Panc1 (cell line): ENCODE data around the gene ADAMTSL3. TPM values are rescaled to one million over a fixed set of nuclear protein-coding genes. Genes with fewer than 3 reads are reported as not detected.

ENCODE experiments used
- ATAC-seq: fragments of 200-7000 bp; cut with Tn5 transposase; 2 replicates; pipeline ENCODE4 v1.9.1; 2020; ENCODE audit warnings: mild to moderate bottlenecking, moderate library complexity
- BruUV-seq: library from RNA; stranded (reverse); fragments of 400-500 nt; replicated peaks from 2 replicates; lab custom pipeline; 2021; lab: Mats Ljungman, UMichigan
- CTCF ChIA-PET: fragments of 300-600 bp; sonication (Branson Sonifier 250); formaldehyde crosslinking; loops from one replicate; lab custom pipeline; 2022; ENCODE audit warnings: antibody characterized with exemption; lab: Charles Lee
- POLR2A ChIA-PET: fragments of 300-600 bp; sonication (Branson Sonifier 250); formaldehyde crosslinking; loops from one replicate; lab custom pipeline; 2022; ENCODE audit warnings: antibody characterized with exemption; lab: Charles Lee
- DNase-seq: peaks from one replicate; pipeline ENCODE4 v3.0.0-alpha.2; 2010; ENCODE audit warnings: low read depth, low spot score
- H3K27ac ChIP-seq: 2 replicates; pipeline ENCODE4 v1.5.1; 2011; ENCODE audit warnings: mild to moderate bottlenecking, low read length, inconsistent platforms
- H3K27me3 ChIP-seq: fragments of 200-500 bp; sonication (Bioruptor generic); 2 replicates; pipeline ENCODE4 v1.6.0; 2014; ENCODE audit warnings: low read length, inconsistent platforms; ENCODE audit not compliant: control insufficient read depth, insufficient read depth
- H3K36me3 ChIP-seq: fragments of 200-500 bp; sonication (Bioruptor generic); 2 replicates; pipeline ENCODE4 v1.5.1; 2014; ENCODE audit warnings: inconsistent platforms, mild to moderate bottlenecking, low read length, moderate library complexity; ENCODE audit not compliant: control insufficient read depth, insufficient read depth
- H3K4me1 ChIP-seq: 2 replicates; pipeline ENCODE4 v1.5.1; 2011; ENCODE audit warnings: inconsistent platforms, mild to moderate bottlenecking, low read length, moderate library complexity; ENCODE audit not compliant: control insufficient read depth, insufficient read depth
- H3K4me3 ChIP-seq, 2 experiments: 2 replicates each; pipeline ENCODE4 v1.5.1; 2011 to 2012; ENCODE audit warnings: low read depth in 2 of 2, low read length in 2 of 2, mild to moderate bottlenecking in 2 of 2, inconsistent platforms in 1 of 2, moderate library complexity in 1 of 2
- H3K9me3 ChIP-seq: fragments of 200-500 bp; sonication (Bioruptor generic); 2 replicates; pipeline ENCODE4 v1.5.1; 2014; ENCODE audit warnings: low read depth, mild to moderate bottlenecking, inconsistent platforms, low read length, moderate library complexity; ENCODE audit not compliant: control insufficient read depth, insufficient read depth
- POLR2AphosphoS5 ChIP-seq: IDR thresholded peaks from 2 replicates; pipeline ENCODE4 v1.6.1; 2012; ENCODE audit warnings: mild to moderate bottlenecking, low read depth, low read length, moderate library complexity
- SIN3A ChIP-seq: IDR thresholded peaks from 2 replicates; pipeline ENCODE4 v1.6.1; 2012; ENCODE audit warnings: low read depth, mild to moderate bottlenecking, low read length, moderate library complexity, borderline replicate concordance; ENCODE audit not compliant: insufficient read depth
- TCF7L2 ChIP-seq: IDR thresholded peaks from 2 replicates; pipeline ENCODE4 v1.6.1; 2011; ENCODE audit warnings: mild to moderate bottlenecking, low read depth, low read length, inconsistent platforms
- in situ Hi-C: cut with HindIII; loops from 2 replicates; pipeline ENCODE4 v1.10.0; 2016; ENCODE audit warnings: low sequenced_read_pairs, low pct_unique_long_range_greater_than_20kb
- intact Hi-C: fragments of 100-400 bp; cut with micrococcal nuclease; formaldehyde crosslinking; loops from one replicate; pipeline ENCODE4 v1.10.0; 2022; ENCODE audit not compliant: unreplicated experiment
- total RNA-seq: library from RNA; stranded (reverse); gene quantifications from one replicate; pipeline ENCODE4 v1.2.1, GENCODE V29; 2021; ENCODE audit not compliant: unreplicated experiment
- TF ChIP-seq, protein P1 (sequence below), 2 experiments: IDR thresholded peaks; 2 replicates each; pipeline ENCODE4 v1.6.1; 2011 to 2012; ENCODE audit warnings: low read depth in 2 of 2, control low read depth in 1 of 2, low read length in 1 of 2, mild to moderate bottlenecking in 1 of 2, moderate library complexity in 1 of 2; ENCODE audit not compliant: insufficient read depth in 1 of 2
- TF ChIP-seq, protein P2 (sequence below): fragments of 450-650 bp; IDR thresholded peaks from 2 replicates; pipeline ENCODE4 v1.5.1; 2017; ENCODE audit warnings: mild to moderate bottlenecking

The ADAMTSL3 gene
- total RNA-seq, 1 experiment from 2014 or later = not detected

GRCh38 chr15:83688201-83688600, 34.3 kb downstream of the ADAMTSL3 start:
- TF ChIP-seq, protein P1, sequence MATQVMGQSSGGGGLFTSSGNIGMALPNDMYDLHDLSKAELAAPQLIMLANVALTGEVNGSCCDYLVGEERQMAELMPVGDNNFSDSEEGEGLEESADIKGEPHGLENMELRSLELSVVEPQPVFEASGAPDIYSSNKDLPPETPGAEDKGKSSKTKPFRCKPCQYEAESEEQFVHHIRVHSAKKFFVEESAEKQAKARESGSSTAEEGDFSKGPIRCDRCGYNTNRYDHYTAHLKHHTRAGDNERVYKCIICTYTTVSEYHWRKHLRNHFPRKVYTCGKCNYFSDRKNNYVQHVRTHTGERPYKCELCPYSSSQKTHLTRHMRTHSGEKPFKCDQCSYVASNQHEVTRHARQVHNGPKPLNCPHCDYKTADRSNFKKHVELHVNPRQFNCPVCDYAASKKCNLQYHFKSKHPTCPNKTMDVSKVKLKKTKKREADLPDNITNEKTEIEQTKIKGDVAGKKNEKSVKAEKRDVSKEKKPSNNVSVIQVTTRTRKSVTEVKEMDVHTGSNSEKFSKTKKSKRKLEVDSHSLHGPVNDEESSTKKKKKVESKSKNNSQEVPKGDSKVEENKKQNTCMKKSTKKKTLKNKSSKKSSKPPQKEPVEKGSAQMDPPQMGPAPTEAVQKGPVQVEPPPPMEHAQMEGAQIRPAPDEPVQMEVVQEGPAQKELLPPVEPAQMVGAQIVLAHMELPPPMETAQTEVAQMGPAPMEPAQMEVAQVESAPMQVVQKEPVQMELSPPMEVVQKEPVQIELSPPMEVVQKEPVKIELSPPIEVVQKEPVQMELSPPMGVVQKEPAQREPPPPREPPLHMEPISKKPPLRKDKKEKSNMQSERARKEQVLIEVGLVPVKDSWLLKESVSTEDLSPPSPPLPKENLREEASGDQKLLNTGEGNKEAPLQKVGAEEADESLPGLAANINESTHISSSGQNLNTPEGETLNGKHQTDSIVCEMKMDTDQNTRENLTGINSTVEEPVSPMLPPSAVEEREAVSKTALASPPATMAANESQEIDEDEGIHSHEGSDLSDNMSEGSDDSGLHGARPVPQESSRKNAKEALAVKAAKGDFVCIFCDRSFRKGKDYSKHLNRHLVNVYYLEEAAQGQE (IDR thresholded peaks at IDR 0.05; ENCODE audit: insufficient read depth in 1 of 2, low read depth in 2 of 2, low read length in 1 of 2) = no peak
- TF ChIP-seq, protein P2, sequence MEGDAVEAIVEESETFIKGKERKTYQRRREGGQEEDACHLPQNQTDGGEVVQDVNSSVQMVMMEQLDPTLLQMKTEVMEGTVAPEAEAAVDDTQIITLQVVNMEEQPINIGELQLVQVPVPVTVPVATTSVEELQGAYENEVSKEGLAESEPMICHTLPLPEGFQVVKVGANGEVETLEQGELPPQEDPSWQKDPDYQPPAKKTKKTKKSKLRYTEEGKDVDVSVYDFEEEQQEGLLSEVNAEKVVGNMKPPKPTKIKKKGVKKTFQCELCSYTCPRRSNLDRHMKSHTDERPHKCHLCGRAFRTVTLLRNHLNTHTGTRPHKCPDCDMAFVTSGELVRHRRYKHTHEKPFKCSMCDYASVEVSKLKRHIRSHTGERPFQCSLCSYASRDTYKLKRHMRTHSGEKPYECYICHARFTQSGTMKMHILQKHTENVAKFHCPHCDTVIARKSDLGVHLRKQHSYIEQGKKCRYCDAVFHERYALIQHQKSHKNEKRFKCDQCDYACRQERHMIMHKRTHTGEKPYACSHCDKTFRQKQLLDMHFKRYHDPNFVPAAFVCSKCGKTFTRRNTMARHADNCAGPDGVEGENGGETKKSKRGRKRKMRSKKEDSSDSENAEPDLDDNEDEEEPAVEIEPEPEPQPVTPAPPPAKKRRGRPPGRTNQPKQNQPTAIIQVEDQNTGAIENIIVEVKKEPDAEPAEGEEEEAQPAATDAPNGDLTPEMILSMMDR = no peak
- TF ChIP-seq SIN3A = no peak
- Histone ChIP-seq H3K27me3 (no peaks in the 10 kb centered on the region), H3K4me3 (no peak overlapping the region), H3K9me3 (no peaks in the 10 kb centered on the region), H3K27ac (no peak overlapping the region), H3K36me3 (no peaks in the 10 kb centered on the region), H3K4me1 (no peaks in the 10 kb centered on the region)
- CTCF ChIA-PET = no interaction called here
- POLR2A ChIA-PET = no interaction called here
- in situ Hi-C loops (no loop called here), intact Hi-C loops (no loop called here)
- no peak for DNase-seq
- BruUV-seq = no TSS peak
- no peak for ATAC-seq

GRCh38 chr15:83690676-83691075, 36.8 kb downstream of the ADAMTSL3 start:
- H3K4me3 ChIP-seq = no peak overlapping the region
- no peaks in the 10 kb centered on the region for H3K4me1 ChIP-seq
- BruUV-seq = no TSS peak
- no peaks in the 10 kb centered on the region for H3K27me3 ChIP-seq
- in situ Hi-C loops = no loop called here
- ChIA-PET POLR2A (no interaction called here), CTCF (no interaction called here)
- intact Hi-C loops = no loop called here
- no peaks in the 10 kb centered on the region for H3K36me3 ChIP-seq
- ATAC-seq = no peak
- TF ChIP-seq, protein P1 (IDR thresholded peaks at IDR 0.05; ENCODE audit: insufficient read depth in 1 of 2, low read depth in 2 of 2, low read length in 1 of 2) = no peak
- no peak for TF ChIP-seq SIN3A
- TF ChIP-seq, protein P2 = no peak
- no peak for TF ChIP-seq POLR2AphosphoS5
- TF ChIP-seq TCF7L2 = no peak
- no peaks in the 10 kb centered on the region for H3K9me3 ChIP-seq
- no peak overlapping the region for H3K27ac ChIP-seq
- no peak for DNase-seq
